NCI-H1694 (cell line): Measurements from ENCODE around the gene SEMA5A.

ENCODE experiments used
- DNase-seq: peaks from one replicate; lab custom pipeline; 2025; lab: John Stamatoyannopoulos, UW

The SEMA5A gene

GRCh38 chr5:9112520-9113291 lies 433.2 kb downstream of the SEMA5A start:
- DNase-seq = no peak

GRCh38 chr5:9108162-9108561 lies 437.7 kb downstream of the SEMA5A start:
- no peak for DNase-seq

- DNase-seq = no peak
These were observed 440.0 kb downstream of the SEMA5A start for GRCh38 chr5:9105851-9106250.

GRCh38 chr5:9104571-9105339 lies 441.1 kb downstream of the SEMA5A start:
- no peak for DNase-seq

GRCh38 chr5:9103290-9103689 lies 442.6 kb downstream of the SEMA5A start:
- DNase-seq = no peak

- no peak for DNase-seq
These were observed 446.2 kb downstream of the SEMA5A start for GRCh38 chr5:9099689-9100088.

- no peak for DNase-seq
These were observed 446.9 kb downstream of the SEMA5A start for GRCh38 chr5:9098990-9099389.

- no peak for DNase-seq
These were observed 451.3 kb downstream of the SEMA5A start for GRCh38 chr5:9094582-9094981.

- DNase-seq = no peak
These were observed 453.8 kb downstream of the SEMA5A start for GRCh38 chr5:9091896-9092662.

- DNase-seq = no peak
These were observed 455.4 kb downstream of the SEMA5A start for GRCh38 chr5:9090381-9091026.

- DNase-seq = no peak
These were observed 456.0 kb downstream of the SEMA5A start for GRCh38 chr5:9089893-9090292.

- DNase-seq = no peak
These were observed 462.9 kb downstream of the SEMA5A start for GRCh38 chr5:9082996-9083395.

- no peak for DNase-seq
These were observed 473.2 kb downstream of the SEMA5A start for GRCh38 chr5:9072701-9073100.

- no peak for DNase-seq
These were observed 474.4 kb downstream of the SEMA5A start for GRCh38 chr5:9071524-9071923.

- no peak for DNase-seq
These were observed 474.8 kb downstream of the SEMA5A start for GRCh38 chr5:9071074-9071473.

GRCh38 chr5:9069650-9070049 lies 476.2 kb downstream of the SEMA5A start:
- DNase-seq = no peak

GRCh38 chr5:9067154-9067553 lies 478.7 kb downstream of the SEMA5A start:
- no peak for DNase-seq

GRCh38 chr5:9066349-9066748 lies 479.5 kb downstream of the SEMA5A start:
- no peak for DNase-seq

- DNase-seq = no peak
These were observed 482.1 kb downstream of the SEMA5A start for GRCh38 chr5:9063615-9064245.

- DNase-seq = no peak
These were observed 483.0 kb downstream of the SEMA5A start for GRCh38 chr5:9062873-9063272.

- DNase-seq = no peak
These were observed 485.8 kb downstream of the SEMA5A start for GRCh38 chr5:9059920-9060691.
